Endodermal cell (in vitro differentiated cells): ENCODE data around the gene SCD. TPM values are rescaled to one million over a fixed set of nuclear protein-coding genes. Genes with fewer than 3 reads are reported as not detected.

Experiments
- DNase-seq: peaks from one replicate; pipeline ENCODE4 v3.0.0-alpha.2; 2017
- H3K27ac ChIP-seq: 2 replicates; pipeline ENCODE4 v1.5.1; 2013; ENCODE audit warnings: mild to moderate bottlenecking, low read depth, low read length, moderate library complexity
- H3K27me3 ChIP-seq: 2 replicates; pipeline ENCODE4 v1.6.1; 2013; ENCODE audit warnings: mild to moderate bottlenecking, low read length, moderate library complexity; ENCODE audit not compliant: insufficient read depth, control insufficient read depth, poor library complexity, severe bottlenecking
- H3K36me3 ChIP-seq: 2 replicates; pipeline ENCODE4 v1.7.0; 2013; ENCODE audit warnings: mild to moderate bottlenecking, low read length, moderate library complexity; ENCODE audit not compliant: control insufficient read depth, insufficient read depth
- H3K4me1 ChIP-seq: one replicate; pipeline ENCODE4 v1.7.0; 2013; ENCODE audit warnings: low read length; ENCODE audit not compliant: control insufficient read depth, insufficient read depth
- H3K4me3 ChIP-seq: 2 replicates; pipeline ENCODE4 v1.5.1; 2013; ENCODE audit warnings: mild to moderate bottlenecking, low read length, moderate library complexity
- H3K9ac ChIP-seq: 2 replicates; pipeline ENCODE4 v1.6.1; 2013; ENCODE audit warnings: mild to moderate bottlenecking, low read length, moderate library complexity; ENCODE audit not compliant: poor library complexity, severe bottlenecking; ENCODE audit errors: extremely low read depth
- H3K9me3 ChIP-seq: 2 replicates; pipeline ENCODE4 v1.6.1; 2013; ENCODE audit warnings: mild to moderate bottlenecking, low read length, moderate library complexity; ENCODE audit not compliant: control insufficient read depth
- H3K27ac Mint-ChIP-seq: 2 replicates; pipeline ENCODE4 v1.8.0; 2020; ENCODE audit warnings: mixed read lengths
- H3K27me3 Mint-ChIP-seq: 2 replicates; pipeline ENCODE4 v1.8.0; 2021; ENCODE audit warnings: mild to moderate bottlenecking, mixed read lengths; ENCODE audit not compliant: insufficient read depth
- H3K36me3 Mint-ChIP-seq: 2 replicates; pipeline ENCODE4 v1.8.0; 2020; ENCODE audit warnings: low read depth, mixed read lengths
- H3K4me1 Mint-ChIP-seq: 2 replicates; pipeline ENCODE4 v1.8.0; 2020; ENCODE audit warnings: mixed read lengths
- H3K4me3 Mint-ChIP-seq: 2 replicates; pipeline ENCODE4 v1.8.0; 2020; ENCODE audit warnings: mild to moderate bottlenecking, moderate library complexity, mixed read lengths
- H3K9me3 Mint-ChIP-seq: 2 replicates; pipeline ENCODE4 v1.8.0; 2020; ENCODE audit warnings: mild to moderate bottlenecking, mixed read lengths
- WGBS, 2 experiments: methylation state at CpG; one replicate each; pipeline versions ENCODE4 v1.1.5 to v1.1.7; 2013; ENCODE audit warnings: missing lambda C conversion rate in 2 of 2, mixed read lengths in 1 of 2; ENCODE audit not compliant: insufficient coverage in 1 of 2, insufficient read length in 1 of 2; 5-methylcytosine and 5-hydroxymethylcytosine counted together
- total RNA-seq, 2 donors: library from RNA; stranded (reverse); fragmentation: NEBNext Ultra II Directional in 1 of 2; extraction: Animal tissue kit (Norgen Biotek cat#: 25700) in 1 of 2; gene quantifications; 2 replicates in 1 of 2; 3 replicates in 1 of 2; pipeline ENCODE4 v1.2.1, GENCODE V29; 2021
- TF ChIP-seq, protein P1 (sequence below): fragments of 200-600 bp; sonication (generic); conservative IDR thresholded peaks from 2 replicates; pipeline ENCODE4 v1.5.0; 2021; ENCODE audit warnings: antibody characterized with exemption, mild to moderate bottlenecking

Gene SCD
- total RNA-seq, 2 donors from 2014 or later: 369 to 442 TPM

GRCh38 chr10:100349672-100350071 is 2.6 kb downstream of the SCD start:
- Mint-ChIP-seq H3K4me3 (peak overlapping the region; percentile 100), H3K27me3 (no peaks in the 10 kb centered on the region), H3K4me1 (peaks cover 46% of the 10 kb centered on the region), H3K36me3 (peaks cover 68% of the 10 kb centered on the region), H3K27ac (no peak overlapping the region), H3K9me3 (no peaks in the 10 kb centered on the region)
- Histone ChIP-seq H3K36me3 (peaks cover 66% of the 10 kb centered on the region), H3K27ac (no peak overlapping the region), H3K9ac (no peak overlapping the region), H3K4me1 (peaks cover 18% of the 10 kb centered on the region), H3K9me3 (no peaks in the 10 kb centered on the region), H3K27me3 (no peaks in the 10 kb centered on the region), H3K4me3 (peak overlapping the region; percentile 96)
- 69 to 82% methylated on average over 2 to 3 of the region's 3 CpGs for WGBS, 2 experiments
- DNase-seq: no peak
- TF ChIP-seq, protein P1, sequence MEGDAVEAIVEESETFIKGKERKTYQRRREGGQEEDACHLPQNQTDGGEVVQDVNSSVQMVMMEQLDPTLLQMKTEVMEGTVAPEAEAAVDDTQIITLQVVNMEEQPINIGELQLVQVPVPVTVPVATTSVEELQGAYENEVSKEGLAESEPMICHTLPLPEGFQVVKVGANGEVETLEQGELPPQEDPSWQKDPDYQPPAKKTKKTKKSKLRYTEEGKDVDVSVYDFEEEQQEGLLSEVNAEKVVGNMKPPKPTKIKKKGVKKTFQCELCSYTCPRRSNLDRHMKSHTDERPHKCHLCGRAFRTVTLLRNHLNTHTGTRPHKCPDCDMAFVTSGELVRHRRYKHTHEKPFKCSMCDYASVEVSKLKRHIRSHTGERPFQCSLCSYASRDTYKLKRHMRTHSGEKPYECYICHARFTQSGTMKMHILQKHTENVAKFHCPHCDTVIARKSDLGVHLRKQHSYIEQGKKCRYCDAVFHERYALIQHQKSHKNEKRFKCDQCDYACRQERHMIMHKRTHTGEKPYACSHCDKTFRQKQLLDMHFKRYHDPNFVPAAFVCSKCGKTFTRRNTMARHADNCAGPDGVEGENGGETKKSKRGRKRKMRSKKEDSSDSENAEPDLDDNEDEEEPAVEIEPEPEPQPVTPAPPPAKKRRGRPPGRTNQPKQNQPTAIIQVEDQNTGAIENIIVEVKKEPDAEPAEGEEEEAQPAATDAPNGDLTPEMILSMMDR: no peak

- H3K4me3 Mint-ChIP-seq: peak overlapping the region; percentile 100
- DNase-seq: no peak
- H3K4me1 ChIP-seq: peaks cover 18% of the 10 kb centered on the region
- H3K9me3 Mint-ChIP-seq: no peaks in the 10 kb centered on the region
- no peaks in the 10 kb centered on the region for H3K9me3 ChIP-seq
- H3K9ac ChIP-seq: no peak overlapping the region
- H3K27ac ChIP-seq: no peak overlapping the region
- H3K27ac Mint-ChIP-seq: no peak overlapping the region
- TF ChIP-seq, protein P1: no peak
- no peaks in the 10 kb centered on the region for H3K27me3 Mint-ChIP-seq
- peaks cover 45% of the 10 kb centered on the region for H3K4me1 Mint-ChIP-seq
- peak overlapping the region; percentile 96 for H3K4me3 ChIP-seq
- H3K36me3 Mint-ChIP-seq: peaks cover 81% of the 10 kb centered on the region
- peaks cover 79% of the 10 kb centered on the region for H3K36me3 ChIP-seq
- H3K27me3 ChIP-seq: no peaks in the 10 kb centered on the region
- WGBS, 2 experiments: 83 to 94% methylated on average over 5 of the region's 5 CpGs
Measured at GRCh38 chr10:100350914-100351485, 4.0 kb downstream of the SCD start.

DNA sequence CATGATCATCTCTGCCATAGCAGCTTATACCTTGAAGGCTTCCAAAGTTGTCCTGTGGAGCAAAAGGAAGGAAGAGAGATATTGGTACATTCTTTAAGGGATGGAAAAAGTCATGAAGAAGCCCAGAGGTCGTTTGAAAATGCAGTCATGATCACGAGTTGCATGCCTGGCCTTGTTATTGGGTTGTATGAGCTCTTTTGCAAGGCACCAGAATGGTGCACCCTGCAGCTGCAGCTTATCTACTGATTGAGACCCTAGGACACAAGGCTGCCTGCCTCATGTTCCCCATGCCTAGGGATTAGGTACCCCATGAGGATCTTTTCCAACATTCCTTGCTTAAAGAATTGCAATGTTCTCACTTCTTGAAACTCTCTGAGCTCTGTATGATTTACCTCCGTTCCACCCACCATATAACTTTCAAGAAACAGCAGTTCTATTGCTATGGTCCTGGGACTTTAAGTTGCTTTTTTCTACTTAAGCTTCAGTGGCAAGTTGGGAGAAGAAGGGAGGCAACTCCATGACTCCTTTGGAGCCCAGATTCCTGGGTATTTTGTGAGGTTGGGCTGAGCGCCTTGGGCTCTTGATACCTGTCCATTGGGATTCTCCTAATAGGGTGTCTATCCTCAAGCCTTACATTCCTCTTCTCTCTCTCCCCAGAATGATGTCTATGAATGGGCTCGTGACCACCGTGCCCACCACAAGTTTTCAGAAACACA is 6.9 kb downstream of the SCD start:
- 94% methylated on average over 6 of the region's 6 CpGs for WGBS, 2 experiments
- H3K9me3 Mint-ChIP-seq: peaks cover 2% of the 10 kb centered on the region
- peaks cover 92% of the 10 kb centered on the region for H3K36me3 ChIP-seq
- peaks cover 91% of the 10 kb centered on the region for H3K36me3 Mint-ChIP-seq
- TF ChIP-seq, protein P1: no peak
- no peak overlapping the region for H3K4me3 ChIP-seq
- no peaks in the 10 kb centered on the region for H3K27me3 ChIP-seq
- peaks cover 44% of the 10 kb centered on the region for H3K4me1 Mint-ChIP-seq
- no peaks in the 10 kb centered on the region for H3K27me3 Mint-ChIP-seq
- no peak overlapping the region for H3K4me3 Mint-ChIP-seq
- H3K4me1 ChIP-seq: peaks cover 27% of the 10 kb centered on the region
- peak; percentile 19 for DNase-seq
- no peak overlapping the region for H3K9ac ChIP-seq
- H3K27ac Mint-ChIP-seq: no peak overlapping the region
- H3K9me3 ChIP-seq: peaks cover 5% of the 10 kb centered on the region
- no peak overlapping the region for H3K27ac ChIP-seq
